ENCODE measurements around the gene PPP1CA. TPM values are rescaled to one million over a fixed set of nuclear protein-coding genes. Genes with fewer than 3 reads are reported as not detected.

Gene PPP1CA
- total RNA-seq, 1 donor: 172 TPM

DNA sequence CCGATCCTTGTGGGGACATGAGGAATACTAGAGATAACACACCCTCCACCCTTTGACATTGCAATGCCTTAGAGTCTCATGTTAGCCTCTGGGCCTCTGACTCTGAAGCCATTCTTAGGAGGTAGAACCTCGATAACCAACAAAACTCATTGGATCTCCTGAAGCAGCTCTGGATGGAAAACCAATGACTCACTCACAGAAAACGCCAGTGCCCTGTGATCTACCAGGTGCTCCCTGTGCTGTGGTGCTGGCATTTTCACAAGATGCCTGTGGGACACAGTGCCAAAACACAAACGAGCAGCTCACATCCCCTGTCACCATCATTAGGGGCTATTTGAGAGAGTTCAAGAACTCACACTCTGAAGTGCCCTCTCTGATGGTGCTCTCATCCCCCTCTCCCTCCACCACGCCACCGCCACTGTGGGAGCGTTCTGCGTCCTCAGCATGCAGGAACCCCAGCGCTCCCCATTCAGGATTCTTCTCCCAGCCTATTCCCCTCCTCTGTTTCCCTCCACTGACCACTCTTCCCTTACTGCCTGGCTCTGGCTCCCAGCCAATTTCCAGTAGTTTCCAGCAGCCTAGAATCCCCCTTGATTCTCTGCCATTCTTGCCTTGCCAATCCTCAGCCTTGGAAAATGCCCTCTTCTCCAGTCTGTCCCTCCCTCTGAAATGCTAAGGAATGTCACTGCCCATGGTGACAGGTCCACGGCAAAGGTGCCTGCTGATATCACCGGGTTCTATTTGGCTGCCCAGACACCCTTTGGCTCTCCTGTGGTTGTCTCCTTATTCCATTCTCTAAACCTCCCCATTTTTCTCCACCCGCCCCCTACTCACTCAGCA is 43.6 kb downstream of the PPP1CA start:
- DNase-seq (ENCODE audit: low read depth): peak; percentile 54
- H3K4me3 ChIP-seq (ENCODE audit: low read depth, low read length): no peak overlapping the region
- TF ChIP-seq, protein P1, sequence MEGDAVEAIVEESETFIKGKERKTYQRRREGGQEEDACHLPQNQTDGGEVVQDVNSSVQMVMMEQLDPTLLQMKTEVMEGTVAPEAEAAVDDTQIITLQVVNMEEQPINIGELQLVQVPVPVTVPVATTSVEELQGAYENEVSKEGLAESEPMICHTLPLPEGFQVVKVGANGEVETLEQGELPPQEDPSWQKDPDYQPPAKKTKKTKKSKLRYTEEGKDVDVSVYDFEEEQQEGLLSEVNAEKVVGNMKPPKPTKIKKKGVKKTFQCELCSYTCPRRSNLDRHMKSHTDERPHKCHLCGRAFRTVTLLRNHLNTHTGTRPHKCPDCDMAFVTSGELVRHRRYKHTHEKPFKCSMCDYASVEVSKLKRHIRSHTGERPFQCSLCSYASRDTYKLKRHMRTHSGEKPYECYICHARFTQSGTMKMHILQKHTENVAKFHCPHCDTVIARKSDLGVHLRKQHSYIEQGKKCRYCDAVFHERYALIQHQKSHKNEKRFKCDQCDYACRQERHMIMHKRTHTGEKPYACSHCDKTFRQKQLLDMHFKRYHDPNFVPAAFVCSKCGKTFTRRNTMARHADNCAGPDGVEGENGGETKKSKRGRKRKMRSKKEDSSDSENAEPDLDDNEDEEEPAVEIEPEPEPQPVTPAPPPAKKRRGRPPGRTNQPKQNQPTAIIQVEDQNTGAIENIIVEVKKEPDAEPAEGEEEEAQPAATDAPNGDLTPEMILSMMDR (IDR thresholded peaks at IDR 0.05; ENCODE audit: insufficient read depth, low read depth, low read length): no peak

DNA sequence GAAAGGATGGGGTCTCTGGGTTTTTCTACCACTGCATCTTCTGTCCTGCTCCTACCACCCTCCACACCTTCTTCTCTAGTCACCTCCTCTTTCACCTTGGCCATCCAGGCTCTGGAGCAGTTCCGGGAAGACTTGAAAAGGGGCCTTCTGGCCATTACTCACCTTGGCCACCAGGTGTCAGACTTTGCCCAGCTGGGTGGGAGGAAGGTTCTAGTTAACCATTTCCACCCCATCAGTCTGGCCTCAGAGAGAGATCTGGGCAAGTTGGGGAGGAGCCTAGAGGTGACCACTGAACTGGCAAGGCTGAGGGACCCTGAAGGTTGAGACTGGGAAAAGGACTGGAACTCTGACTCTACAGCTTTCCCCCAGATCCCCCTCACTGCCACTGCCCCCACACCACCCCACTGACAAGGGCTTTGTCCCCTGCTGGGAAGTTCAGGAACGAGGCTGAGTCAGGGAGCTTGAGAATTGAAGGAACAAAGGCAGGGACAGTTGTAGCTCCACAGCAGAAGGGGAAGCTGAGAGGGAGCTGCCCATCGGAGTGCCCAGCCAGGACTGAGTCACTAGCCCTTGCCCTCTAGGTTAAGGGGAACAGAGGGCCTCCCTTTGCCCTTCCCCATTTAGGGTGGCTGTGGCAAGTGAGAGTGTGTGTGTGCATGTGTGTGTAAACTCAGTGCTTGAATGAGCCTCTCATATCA is 44.6 kb downstream of the PPP1CA start:
- peak; percentile 83 for DNase-seq (ENCODE audit: low read depth)

DNA sequence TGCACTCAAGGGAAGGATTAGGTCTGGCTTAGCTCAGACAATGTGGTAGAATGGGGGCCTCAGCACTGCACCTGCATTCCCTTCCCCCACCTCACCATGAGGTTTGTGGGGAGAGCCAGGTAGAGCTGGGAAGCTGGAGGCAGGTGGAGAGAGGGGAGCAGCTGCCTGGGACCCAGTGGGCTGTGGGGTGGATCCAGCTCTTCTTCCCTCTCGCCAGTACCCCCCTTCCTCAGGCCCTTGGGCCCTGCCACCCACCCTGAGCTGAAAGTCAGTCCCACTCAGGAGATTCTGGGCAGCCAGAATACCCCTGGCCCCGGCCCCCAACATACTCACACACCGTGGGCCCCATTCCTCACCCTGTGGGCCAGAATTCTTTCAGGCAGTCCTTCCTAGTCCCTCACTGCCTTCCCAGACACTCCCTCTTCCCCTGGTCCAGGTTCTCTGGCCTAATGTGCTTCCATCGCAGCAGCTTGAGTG is 45.2 kb downstream of the PPP1CA start:
- TF ChIP-seq, protein P1 (IDR thresholded peaks at IDR 0.05; ENCODE audit: insufficient read depth, low read depth, low read length): no peak
- no peak overlapping the region for H3K4me3 ChIP-seq (ENCODE audit: low read depth, low read length)
- no peak for DNase-seq (ENCODE audit: low read depth)

More for the DNA sequence above, 44.6 kb downstream of the PPP1CA start:
- H3K4me3 ChIP-seq (ENCODE audit: low read depth, low read length): no peak overlapping the region
- TF ChIP-seq, protein P1 (IDR thresholded peaks at IDR 0.05; ENCODE audit: insufficient read depth, low read depth, low read length): peak; percentile 96

DNA sequence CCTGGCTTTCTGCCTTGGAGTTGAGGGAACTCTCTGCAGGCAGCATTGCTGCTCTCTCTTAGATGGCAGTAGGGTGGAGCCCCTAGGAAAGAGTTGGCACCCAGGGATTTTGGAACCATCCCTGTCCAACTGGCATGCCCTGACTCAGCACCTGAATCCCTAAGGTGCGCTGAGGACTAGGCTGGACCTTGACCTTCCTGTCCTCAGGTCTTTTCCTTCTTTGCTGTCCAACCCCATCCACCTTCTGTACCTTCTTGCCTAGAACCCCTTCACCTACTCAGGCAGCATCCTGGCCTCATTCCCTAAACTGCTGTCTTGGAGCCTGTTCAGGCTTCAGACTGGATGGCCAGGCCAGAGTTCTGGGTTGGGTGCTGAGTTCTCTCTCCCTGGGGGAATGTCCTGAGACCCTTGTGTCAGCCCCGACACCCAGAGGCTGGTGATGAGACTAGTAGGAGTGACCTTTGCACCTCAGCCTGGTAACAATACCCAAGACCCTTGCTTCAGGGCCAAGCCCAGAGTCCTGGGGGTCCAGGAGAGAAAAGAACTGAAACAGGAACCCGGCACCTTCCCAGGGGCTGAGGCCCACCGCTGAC is 45.8 kb downstream of the PPP1CA start:
- TF ChIP-seq, protein P1 (IDR thresholded peaks at IDR 0.05; ENCODE audit: insufficient read depth, low read depth, low read length): no peak
- no peak overlapping the region for H3K4me3 ChIP-seq (ENCODE audit: low read depth, low read length)
- DNase-seq (ENCODE audit: low read depth): no peak

DNA sequence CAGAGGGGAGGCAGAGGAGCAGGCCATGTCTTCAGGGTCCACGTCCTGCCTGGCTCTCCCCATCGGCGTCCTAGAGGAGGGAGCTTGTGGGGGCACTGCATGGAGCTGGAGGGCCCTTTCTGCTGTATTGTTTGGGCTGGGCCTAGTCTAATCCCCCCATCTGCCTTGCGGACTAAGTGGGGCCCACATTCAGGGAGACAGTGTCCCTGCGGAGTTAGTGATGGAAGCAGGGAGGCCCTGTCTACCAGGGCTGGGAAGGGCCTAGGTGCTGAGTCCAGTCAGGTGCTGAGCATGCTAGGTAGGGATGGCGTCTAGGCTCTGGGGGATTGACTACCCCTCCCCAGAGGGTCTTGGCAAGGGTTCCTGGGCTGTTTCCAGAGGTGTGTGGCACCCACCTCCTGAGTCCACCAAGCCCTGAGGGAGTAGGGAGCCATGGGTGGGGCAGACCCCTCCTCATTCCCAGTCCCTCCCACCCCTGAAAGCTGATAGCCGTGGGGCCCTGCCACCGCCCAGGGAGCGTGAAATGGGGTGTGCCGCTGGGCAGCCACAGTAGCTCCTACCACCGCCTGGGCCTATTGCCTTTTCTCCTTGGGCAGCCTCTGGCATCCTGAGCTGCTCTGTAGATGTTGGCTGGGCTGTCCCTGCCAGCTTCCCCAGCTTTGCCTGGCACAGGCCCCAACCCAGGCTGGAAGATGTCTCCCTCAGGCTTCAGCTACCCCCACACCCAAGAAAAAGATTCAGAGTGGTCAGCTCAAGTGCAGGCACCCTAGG is 46.5 kb downstream of the PPP1CA start:
- no peak for DNase-seq (ENCODE audit: low read depth)
- TF ChIP-seq, protein P1 (IDR thresholded peaks at IDR 0.05; ENCODE audit: insufficient read depth, low read depth, low read length): no peak
- peak overlapping the region; percentile 1 for H3K4me3 ChIP-seq (ENCODE audit: low read depth, low read length)

All from fibroblast of villous mesenchyme (primary cell).